GM18951 (cell line): ENCODE data around the gene FHAD1.

Experiments used
- POLR2A ChIP-seq: IDR thresholded peaks from 4 replicates; pipeline ENCODE4 v1.6.1; 2011; ENCODE audit warnings: mild to moderate bottlenecking; ENCODE audit not compliant: insufficient read length, insufficient read depth; ENCODE audit errors: extremely low read depth
- in situ Hi-C: fragments of 300-500 bp; cut with MboI; formaldehyde crosslinking; loops from one replicate; pipeline ENCODE4 v1.12.0; 2022; ENCODE audit warnings: low sequenced_read_pairs, mixed read lengths, inconsistent platforms; ENCODE audit not compliant: unreplicated experiment

Gene FHAD1

DNA sequence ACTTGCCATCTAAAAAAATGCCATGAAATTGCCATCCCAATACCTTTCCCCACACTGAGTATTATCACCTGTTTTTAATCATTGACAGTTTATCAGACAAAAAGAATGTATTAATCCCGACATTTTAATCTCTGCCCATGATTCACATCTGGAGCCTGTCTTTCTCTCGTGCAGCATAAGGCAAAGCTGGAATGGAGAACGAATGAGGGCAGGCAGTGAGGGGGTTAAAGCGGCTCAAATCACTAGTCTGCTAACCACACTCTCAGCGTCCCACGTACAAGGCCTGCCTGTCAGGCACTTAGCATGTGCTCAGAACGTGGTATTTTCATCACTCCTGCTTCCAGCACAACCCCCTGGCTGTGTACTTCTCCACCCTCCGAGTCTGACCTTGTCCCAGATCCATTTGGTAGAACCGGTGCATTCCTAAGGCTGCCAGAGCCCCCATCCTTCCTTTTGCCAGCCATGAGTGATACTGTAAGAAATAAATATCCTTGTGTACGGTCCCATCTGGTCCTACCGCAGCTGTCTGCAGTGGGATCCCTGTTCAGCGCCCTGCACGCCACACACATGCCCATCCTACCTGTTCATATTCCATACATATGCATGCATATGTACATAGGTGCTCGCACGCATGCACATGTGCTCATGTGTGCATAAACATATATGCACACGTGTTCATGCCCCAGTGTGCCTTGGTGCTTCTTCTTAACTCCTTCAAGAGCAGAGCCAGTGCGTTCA is 34.6 kb upstream of the FHAD1 start:
- no peak for TF ChIP-seq POLR2A
- in situ Hi-C loops: no loop called here

DNA sequence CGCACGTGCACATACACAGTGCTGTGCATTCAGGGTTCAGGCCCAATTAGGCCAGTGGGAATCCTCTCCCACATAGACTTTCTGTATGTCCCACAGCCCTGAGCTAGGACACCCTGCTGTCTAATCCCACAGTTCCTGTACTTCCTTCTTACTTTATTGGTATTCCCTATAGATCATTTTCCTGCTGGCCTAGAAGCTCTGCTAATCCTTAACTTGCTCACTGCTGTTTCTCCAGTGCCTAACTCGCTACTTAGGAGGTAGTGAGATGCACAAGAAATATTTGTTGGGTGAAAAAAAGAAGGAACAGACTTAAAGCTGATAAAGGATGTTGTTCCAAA is 34.1 kb upstream of the FHAD1 start:
- TF ChIP-seq POLR2A: no peak
- in situ Hi-C loops: no loop called here

DNA sequence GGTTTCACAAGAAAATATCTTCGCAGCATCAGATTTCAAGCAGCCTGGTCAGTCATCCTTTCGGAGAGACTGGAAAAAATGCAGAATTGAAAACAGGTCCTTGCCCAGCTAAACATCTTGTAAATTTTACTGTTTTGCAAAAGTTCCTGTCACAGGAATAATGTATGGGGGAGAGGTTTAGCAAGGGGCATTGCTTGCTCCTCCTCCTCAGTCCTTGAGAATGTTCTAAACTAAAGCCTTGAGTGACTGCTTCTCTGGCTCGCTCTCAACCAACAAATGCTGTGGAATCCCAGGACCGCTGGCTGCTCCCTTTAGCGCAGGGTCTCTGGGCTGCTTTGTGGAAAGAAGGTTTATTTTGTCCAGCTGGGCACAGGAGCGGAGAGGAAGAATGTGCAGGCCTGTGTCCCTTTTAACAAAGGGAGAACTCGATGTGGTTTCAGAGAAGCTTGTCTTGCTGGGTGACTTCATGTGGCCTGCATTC is 33.6 kb upstream of the FHAD1 start:
- in situ Hi-C loops: no loop called here
- TF ChIP-seq POLR2A: no peak

DNA sequence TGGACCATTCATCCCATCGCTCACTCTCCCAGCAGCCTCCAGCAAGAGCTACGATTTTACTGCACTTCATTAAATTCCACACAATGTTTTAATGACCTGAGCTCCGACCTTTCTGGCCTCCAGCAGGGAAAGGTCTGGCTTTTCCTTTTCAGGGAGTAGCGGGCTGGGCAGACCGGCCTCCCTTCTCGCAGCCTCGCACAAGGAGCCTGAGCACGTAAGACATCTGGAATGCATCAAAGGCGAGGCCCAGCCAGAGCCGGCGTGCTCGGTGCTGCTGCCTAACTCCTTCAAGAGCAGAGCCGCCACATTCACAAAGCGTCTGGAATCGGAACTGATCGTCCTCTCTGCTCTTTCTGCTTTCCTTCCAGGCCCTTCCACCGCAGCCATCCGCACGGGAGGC is 32.5 kb upstream of the FHAD1 start:
- TF ChIP-seq POLR2A: no peak
- in situ Hi-C loops: no loop called here

DNA sequence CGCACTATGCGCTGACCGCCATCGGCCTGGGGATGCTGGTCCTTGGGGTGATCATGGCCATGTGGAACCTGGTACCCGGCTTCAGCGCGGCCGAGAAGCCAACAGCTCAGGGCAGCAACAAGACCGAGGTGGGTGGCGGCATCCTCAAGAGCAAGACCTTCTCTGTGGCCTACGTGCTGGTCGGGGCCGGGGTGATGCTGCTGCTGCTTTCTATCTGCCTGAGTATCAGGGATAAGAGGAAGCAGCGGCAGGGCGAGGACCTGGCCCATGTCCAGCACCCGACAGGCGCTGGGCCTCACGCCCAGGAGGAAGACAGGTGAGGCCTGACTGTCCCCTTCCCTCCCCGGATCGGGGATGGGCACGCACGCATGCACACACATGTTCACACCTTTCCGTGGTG is 31.9 kb upstream of the FHAD1 start:
- no peak for TF ChIP-seq POLR2A
- in situ Hi-C loops: no loop called here

DNA sequence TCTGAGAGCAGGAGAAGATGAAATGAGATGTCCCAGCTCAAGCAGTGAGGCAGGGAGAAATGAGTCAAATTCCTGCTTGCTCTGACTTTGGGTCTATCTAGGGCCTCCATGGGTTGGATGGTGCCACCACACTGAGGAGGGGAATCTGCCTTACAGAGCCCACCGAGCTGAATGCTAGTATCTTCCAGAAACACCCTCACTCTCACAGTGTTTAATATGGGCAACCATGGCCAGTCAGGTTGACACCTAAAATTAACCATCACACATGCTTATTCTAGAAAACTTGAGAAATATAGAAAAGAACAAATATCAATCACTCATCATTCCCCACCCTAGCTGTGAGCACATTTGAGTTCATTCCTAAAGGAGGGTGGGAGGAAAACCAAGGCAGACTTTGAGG is 29.4 kb upstream of the FHAD1 start:
- in situ Hi-C loops: no loop called here

DNA sequence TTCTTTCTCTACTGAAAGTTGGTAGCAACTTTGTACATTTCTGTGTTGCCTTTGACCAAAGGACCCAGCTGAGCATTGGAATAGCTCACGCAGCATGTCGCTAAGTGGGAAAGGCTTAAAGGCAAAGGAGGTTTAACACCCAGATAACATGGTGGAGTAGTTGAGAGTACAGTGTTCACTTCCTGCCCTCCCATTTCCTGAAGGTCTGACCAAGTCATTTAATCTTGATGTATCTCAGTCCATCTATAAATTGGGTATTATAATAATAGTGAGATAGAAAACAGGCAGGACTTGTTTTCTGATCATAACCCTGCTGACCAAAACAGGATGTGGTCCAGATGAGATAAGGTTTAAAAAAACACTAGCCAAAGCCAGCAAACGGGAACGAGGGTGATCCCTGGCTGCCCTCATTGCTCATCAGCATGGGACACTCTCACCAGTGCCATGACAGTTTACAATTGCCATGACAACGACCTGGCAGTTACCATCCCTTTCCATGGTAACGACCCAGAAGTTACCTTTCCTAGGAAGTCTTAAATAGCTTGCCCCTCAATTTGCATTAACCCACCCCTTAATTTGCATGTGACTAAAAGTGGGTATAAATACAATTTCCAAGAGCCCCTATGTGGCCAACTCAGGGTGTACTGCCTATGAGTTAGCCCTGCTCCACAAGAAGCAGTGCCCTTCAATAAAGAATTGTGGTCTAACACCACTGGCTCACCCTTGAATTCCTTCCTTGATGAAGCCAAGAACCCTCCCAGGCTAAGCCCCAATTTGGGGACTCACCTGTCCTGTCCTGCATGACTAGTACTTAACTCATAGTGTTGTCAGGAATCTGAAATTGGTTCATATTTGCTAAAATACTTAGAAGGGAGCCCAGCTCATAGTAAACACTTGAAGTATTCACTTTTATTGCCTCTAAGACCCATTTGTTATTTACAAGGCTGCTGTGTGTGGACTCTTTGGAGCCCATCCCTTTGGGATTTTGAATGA is 28.4 kb upstream of the FHAD1 start:
- in situ Hi-C loops: no loop called here
- TF ChIP-seq POLR2A: no peak

More for the DNA sequence above, 29.4 kb upstream of the FHAD1 start:
- TF ChIP-seq POLR2A: no peak

DNA sequence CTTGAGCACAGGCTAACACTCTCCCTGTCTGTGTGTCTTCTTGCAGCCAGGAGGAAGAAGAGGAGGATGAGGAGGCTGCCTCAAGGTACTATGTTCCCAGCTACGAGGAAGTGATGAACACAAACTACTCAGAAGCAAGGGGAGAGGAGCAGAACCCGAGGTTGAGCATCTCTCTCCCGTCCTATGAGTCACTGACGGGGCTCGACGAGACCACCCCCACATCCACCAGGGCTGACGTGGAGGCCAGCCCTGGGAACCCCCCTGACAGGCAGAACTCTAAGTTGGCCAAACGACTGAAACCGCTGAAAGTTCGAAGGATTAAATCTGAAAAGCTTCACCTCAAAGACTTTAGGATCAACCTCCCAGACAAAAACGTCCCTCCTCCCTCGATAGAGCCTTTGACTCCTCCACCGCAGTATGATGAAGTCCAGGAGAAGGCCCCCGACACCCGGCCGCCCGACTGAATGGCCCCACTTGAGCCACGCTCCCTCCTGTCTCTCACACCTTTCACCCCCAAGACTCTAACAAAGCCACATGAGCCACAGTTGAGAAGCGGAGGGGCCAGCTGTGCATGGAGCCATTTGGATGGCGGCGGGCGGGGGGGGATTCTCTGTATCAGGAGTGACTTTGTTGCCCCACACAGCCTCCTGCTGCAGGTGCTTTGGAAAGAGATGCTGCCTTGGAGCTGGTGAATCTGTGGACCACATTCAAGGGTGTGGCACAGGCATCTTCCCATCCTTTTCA is 27.6 kb upstream of the FHAD1 start:
- TF ChIP-seq POLR2A: no peak
- in situ Hi-C loops: no loop called here

DNA sequence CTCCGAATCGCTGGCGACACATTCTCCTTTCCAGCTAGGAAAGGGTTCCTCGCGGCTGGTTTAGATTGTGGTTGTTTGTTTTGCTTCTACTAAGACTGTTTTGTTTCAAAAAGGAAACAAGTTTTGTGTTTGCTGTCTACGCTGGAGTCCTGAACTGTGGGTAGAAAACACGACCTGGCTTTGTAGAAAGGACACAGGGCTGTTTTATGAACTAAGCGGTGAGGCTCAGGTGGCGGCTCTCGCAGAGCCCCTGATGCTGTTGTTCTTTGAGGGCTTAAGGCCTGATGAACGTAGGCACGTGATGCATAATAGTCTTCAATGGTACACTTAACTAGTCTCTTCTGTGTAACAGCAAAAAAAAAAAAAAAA is 27.0 kb upstream of the FHAD1 start:
- no peak for TF ChIP-seq POLR2A
- in situ Hi-C loops: no loop called here

DNA sequence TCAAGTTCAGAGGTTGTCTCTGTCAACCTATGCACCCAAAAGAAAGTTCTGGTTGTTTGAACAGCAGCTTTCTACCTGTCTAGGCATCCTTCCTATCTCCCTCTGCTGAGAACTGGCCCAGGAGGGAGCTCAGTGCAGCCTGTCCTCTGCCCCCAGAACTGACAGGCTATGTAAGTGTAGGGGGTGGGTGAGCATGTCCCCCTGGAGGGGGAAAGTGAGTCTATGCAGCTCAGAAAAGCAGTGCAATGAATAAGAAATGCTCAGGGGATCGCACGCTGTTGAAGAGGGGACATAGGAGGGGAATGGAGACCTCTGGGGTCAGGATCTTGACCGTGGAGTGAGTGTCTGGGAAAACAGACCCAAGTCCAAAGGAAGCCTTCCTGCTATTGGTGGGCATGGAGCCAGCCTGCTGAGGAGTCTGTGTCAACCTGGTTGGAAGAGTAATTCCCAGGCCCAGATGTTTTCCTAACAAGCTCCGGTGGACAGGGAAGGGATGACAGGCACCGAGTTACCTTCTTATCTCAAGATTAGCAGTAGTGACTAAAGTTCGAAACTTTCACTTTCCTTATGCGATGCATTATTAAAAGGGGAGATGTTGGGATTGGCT is 26.1 kb upstream of the FHAD1 start:
- in situ Hi-C loops: no loop called here
- no peak for TF ChIP-seq POLR2A

DNA sequence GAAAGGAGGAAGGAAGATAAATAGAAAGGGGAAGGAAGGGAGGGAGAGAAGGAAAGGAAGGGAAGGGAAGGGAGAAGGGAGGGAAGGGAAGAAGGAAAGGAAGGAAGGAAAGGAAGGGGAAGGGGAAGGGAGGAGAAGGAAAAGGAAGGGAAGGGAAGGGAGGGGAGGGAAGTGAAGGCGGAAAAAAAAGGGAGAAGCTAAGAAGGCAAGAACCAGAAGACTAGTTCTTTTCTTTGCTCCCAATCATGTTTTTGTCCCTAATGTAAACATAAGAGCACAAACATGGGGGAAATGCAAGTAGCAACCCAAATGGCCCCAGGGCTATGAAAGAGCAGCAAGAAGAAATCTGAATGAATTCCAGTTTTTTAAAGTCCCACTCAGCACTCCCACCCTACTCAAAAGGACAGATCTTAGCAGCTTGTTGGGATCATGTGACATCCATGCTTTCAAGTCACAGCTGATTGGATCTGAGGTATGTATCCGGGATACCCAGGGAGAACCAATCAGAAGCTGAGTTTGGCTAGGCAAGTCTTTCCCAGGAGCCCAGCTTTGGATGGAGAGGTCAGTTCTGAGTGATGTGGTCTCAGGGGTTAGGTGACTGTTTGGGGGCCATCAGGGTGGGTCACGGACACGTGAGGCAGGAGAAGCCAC is 24.2 kb upstream of the FHAD1 start:
- TF ChIP-seq POLR2A: no peak
- in situ Hi-C loops: no loop called here

DNA sequence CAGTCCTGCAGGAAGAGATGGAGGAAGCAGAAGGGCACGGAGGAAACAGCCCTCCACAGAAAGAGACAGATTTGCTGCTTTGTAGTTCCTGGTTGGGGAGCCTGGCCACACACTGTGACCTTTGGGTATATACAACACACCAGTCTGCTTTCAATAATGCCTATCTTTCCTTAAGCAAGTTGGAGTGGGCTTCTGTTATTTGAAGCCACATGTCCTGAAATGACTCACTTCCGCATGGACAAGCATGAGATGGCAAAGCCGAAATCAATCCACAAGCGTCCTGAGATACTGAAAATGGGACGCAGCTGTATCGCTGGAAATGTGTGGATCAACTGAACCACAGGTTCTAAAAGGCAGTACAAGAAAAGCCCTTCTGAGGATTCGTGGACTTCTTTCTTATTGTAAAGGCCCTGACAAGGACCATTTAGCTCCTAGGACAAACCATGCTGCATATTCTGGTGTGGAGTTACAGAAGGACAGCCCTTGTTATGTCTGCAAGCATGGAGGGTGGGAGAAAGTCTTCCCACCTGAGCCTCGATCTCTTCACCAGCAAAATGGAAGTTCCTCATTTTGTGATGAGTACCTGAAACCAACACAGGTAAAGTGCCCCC is 22.7 kb upstream of the FHAD1 start:
- in situ Hi-C loops: no loop called here

More for the DNA sequence above, 22.7 kb upstream of the FHAD1 start:
- no peak for TF ChIP-seq POLR2A
